ENCODE measurements around the gene CNTLN.

GRCh38 chr9:17380126-17380861 lies 245.5 kb downstream of the CNTLN start:
- no peak for TF ChIP-seq MYC (IDR thresholded peaks at IDR 0.05; ENCODE audit: low read depth, low read length)
- TF ChIP-seq MYC (CRISPR knock-in tag; IDR thresholded peaks at IDR 0.05; ENCODE audit: borderline replicate concordance, low read depth) = no peak
- no peak for TF ChIP-seq SP1 (CRISPR knock-in tag; IDR thresholded peaks at IDR 0.05)
- no peak for TF ChIP-seq ZBTB40 (IDR thresholded peaks at IDR 0.05)
- TF ChIP-seq ZBTB40 (CRISPR knock-in tag; IDR thresholded peaks at IDR 0.05) = no peak
- no peak for TF ChIP-seq CTCF (IDR thresholded peaks at IDR 0.05 in 2 of 3, conservative IDR thresholded peaks at IDR 0.05 in 1 of 3; ENCODE audit: insufficient read depth in 2 of 3, low read depth in 1 of 3, low read length in 3 of 3)
- TF ChIP-seq RBFOX2 (IDR thresholded peaks at IDR 0.05; ENCODE audit: low read depth, low read length) = no peak
- no peak for TF ChIP-seq ZBTB49 (CRISPR knock-in tag; IDR thresholded peaks at IDR 0.05; ENCODE audit: borderline replicate concordance)
- TF ChIP-seq ZNF655 (CRISPR knock-in tag; IDR thresholded peaks at IDR 0.05) = no peak
- no peak for TF ChIP-seq RERE (CRISPR knock-in tag; IDR thresholded peaks at IDR 0.05; ENCODE audit: borderline replicate concordance)
- no peak for TF ChIP-seq RFX1 (IDR thresholded peaks at IDR 0.05)
